Measurements from ENCODE around the gene POU4F1. TPM values are rescaled to one million over a fixed set of nuclear protein-coding genes. Genes with fewer than 3 reads are reported as not detected.

Gene POU4F1
- total and polyA plus RNA-seq, 2 donors (not counting 1 experiment from before 2014, with no cell fraction given) = 0.17 to 0.51 TPM

- Mint-ChIP-seq H3K27ac (no peak overlapping the region), H3K27me3 (no peaks in the 10 kb centered on the region), H3K4me1 (no peaks in the 10 kb centered on the region), H3K9me3 (ENCODE audit: insufficient read depth) (no peaks in the 10 kb centered on the region), H3K4me3 (no peak overlapping the region)
- DNase-seq (no peak), ATAC-seq (ENCODE audit: low read depth) (no peak)
- H3K4me3 ChIP-seq (ENCODE audit: control extremely low read depth in 1 of 5, extremely low read depth in 1 of 5, insufficient read depth in 1 of 5, low read depth in 2 of 5, low read length in 4 of 5) = no peak overlapping the region
- no peak overlapping the region for H2AFZ ChIP-seq (ENCODE audit: insufficient read depth, low read depth, low read length, poor library complexity, severe bottlenecking)
- no peaks in the 10 kb centered on the region for H3K27me3 ChIP-seq (replicated peaks in 1 of 4; ENCODE audit: control extremely low read depth in 1 of 4, control insufficient read depth in 3 of 4, insufficient read depth in 4 of 4, low read length in 3 of 4)
- H3K79me2 ChIP-seq (ENCODE audit: control insufficient read depth, insufficient read depth, low read length) = peaks cover 5% of the 10 kb centered on the region
- H3K36me3 ChIP-seq (replicated peaks in 1 of 2; ENCODE audit: control extremely low read depth in 1 of 2, control insufficient read depth in 1 of 2, extremely low read depth in 1 of 2, insufficient read depth in 2 of 2, low read length in 1 of 2) = peaks cover 9 to 54% of the 10 kb centered on the region in 2 experiments
- H3K9ac ChIP-seq (ENCODE audit: low read length) = no peak overlapping the region
- no peaks in the 10 kb centered on the region for H3K4me1 ChIP-seq (ENCODE audit: control insufficient read depth in 2 of 2, insufficient read depth in 2 of 2, low read length in 2 of 2)
- no peaks in the 10 kb centered on the region for H4K20me1 ChIP-seq (ENCODE audit: control insufficient read depth, insufficient read depth, low read length, poor library complexity, severe bottlenecking)
- no peak for TF ChIP-seq EZH2 (IDR thresholded peaks at IDR 0.05; ENCODE audit: borderline replicate concordance, insufficient read depth, low read depth, low read length, poor library complexity, severe bottlenecking)
- TF ChIP-seq CTCF (IDR thresholded peaks at IDR 0.05) = no peak
- ChIA-PET CTCF (interaction anchor here (0.6 to 0.7 kb wide), 2 partner anchors 24 to 358 kb away, joined by 3 read pairs; no protein-coding TSS in a partner anchor), POLR2A (no interaction called here)
- intact Hi-C loops (cut with micrococcal nuclease) = no loop called here
- WGBS (ENCODE audit: insufficient coverage) = 100% methylated on average over 1 of the region's 4 CpGs
- H3K4me2 ChIP-seq (replicated peaks; ENCODE audit: low read depth, low read length, poor library complexity, severe bottlenecking) = no peak overlapping the region
- H3K9me3 ChIP-seq (ENCODE audit: control extremely low read depth in 1 of 3, control insufficient read depth in 2 of 3, insufficient read depth in 1 of 3, low read length in 2 of 3) = no peaks in the 10 kb centered on the region
- H3K27ac ChIP-seq (ENCODE audit: low read length in 2 of 2) = no peak overlapping the region
These were observed 29.6 kb upstream of the POU4F1 start for GRCh38 chr13:78632996-78633395.

- Histone ChIP-seq H3K4me3 (ENCODE audit: control extremely low read depth in 1 of 5, extremely low read depth in 1 of 5, insufficient read depth in 1 of 5, low read depth in 2 of 5, low read length in 4 of 5) (no peak overlapping the region), H3K9ac (ENCODE audit: low read length) (no peak overlapping the region), H2AFZ (ENCODE audit: insufficient read depth, low read depth, low read length, poor library complexity, severe bottlenecking) (no peak overlapping the region), H4K20me1 (ENCODE audit: control insufficient read depth, insufficient read depth, low read length, poor library complexity, severe bottlenecking) (no peaks in the 10 kb centered on the region), H3K4me1 (ENCODE audit: control insufficient read depth in 2 of 2, insufficient read depth in 2 of 2, low read length in 2 of 2) (no peaks in the 10 kb centered on the region), H3K36me3 (replicated peaks in 1 of 2; ENCODE audit: control extremely low read depth in 1 of 2, control insufficient read depth in 1 of 2, extremely low read depth in 1 of 2, insufficient read depth in 2 of 2, low read length in 1 of 2) (peaks cover 4 to 47% of the 10 kb centered on the region in 2 experiments), H3K4me2 (replicated peaks; ENCODE audit: low read depth, low read length, poor library complexity, severe bottlenecking) (no peak overlapping the region), H3K9me3 (ENCODE audit: control extremely low read depth in 1 of 3, control insufficient read depth in 2 of 3, insufficient read depth in 1 of 3, low read length in 2 of 3) (no peaks in the 10 kb centered on the region), H3K27me3 (replicated peaks in 1 of 4; ENCODE audit: control extremely low read depth in 1 of 4, control insufficient read depth in 3 of 4, insufficient read depth in 4 of 4, low read length in 3 of 4) (no peaks in the 10 kb centered on the region), H3K27ac (ENCODE audit: low read length in 2 of 2) (no peak overlapping the region), H3K79me2 (ENCODE audit: control insufficient read depth, insufficient read depth, low read length) (peaks cover 5% of the 10 kb centered on the region)
- intact Hi-C loops (cut with micrococcal nuclease) = no loop called here
- Mint-ChIP-seq H3K4me1 (no peaks in the 10 kb centered on the region), H3K9me3 (ENCODE audit: insufficient read depth) (no peaks in the 10 kb centered on the region), H3K27me3 (no peaks in the 10 kb centered on the region), H3K27ac (no peak overlapping the region), H3K4me3 (no peak overlapping the region)
- DNase-seq (no peak), ATAC-seq (ENCODE audit: low read depth) (no peak)
- ChIA-PET POLR2A (no interaction called here), CTCF (no interaction called here)
- WGBS (ENCODE audit: insufficient coverage) = no CpG with 5 or more reads among the region's 1 CpG
- TF ChIP-seq EZH2 (IDR thresholded peaks at IDR 0.05; ENCODE audit: borderline replicate concordance, insufficient read depth, low read depth, low read length, poor library complexity, severe bottlenecking) (no peak), CTCF (IDR thresholded peaks at IDR 0.05) (no peak)
These were observed 27.7 kb upstream of the POU4F1 start for GRCh38 chr13:78631077-78631476.

Data from B cell (primary cell).